ENCODE results near the gene SLC1A5.
A peak's percentile ranks its signal among the peaks of the same experiment; 100 is the strongest.

The SLC1A5 gene

GRCh38 chr19:46748325-46749109 lies 39.9 kb downstream of the SLC1A5 start:
- DNase-seq (ENCODE audit: low spot score in 2 of 2) (peak; percentile 72 to 80), ATAC-seq (ENCODE audit: low read depth) (no peak)
- H3K36me3 Mint-ChIP-seq = peaks cover 4% of the 10 kb centered on the region
- peak overlapping the region; percentile 96 for H3K27ac Mint-ChIP-seq
- no peaks in the 10 kb centered on the region for H3K9me3 Mint-ChIP-seq
- peaks cover 34% of the 10 kb centered on the region for H3K4me1 Mint-ChIP-seq
- H3K4me3 Mint-ChIP-seq = peak overlapping the region; percentile 2
- H3K27me3 Mint-ChIP-seq = no peaks in the 10 kb centered on the region

- peak; percentile 60 for ATAC-seq (ENCODE audit: low read depth)
- peaks cover 46% of the 10 kb centered on the region for H3K4me1 Mint-ChIP-seq
Measured at GRCh38 chr19:46746281-46747057, 41.9 kb downstream of the SLC1A5 start, which contains the start of gene STRN4. Gene STRN4 (minus strand): TSS chr19:46746450. CDS start chr19:46746430, 20 bp downstream.

DNA sequence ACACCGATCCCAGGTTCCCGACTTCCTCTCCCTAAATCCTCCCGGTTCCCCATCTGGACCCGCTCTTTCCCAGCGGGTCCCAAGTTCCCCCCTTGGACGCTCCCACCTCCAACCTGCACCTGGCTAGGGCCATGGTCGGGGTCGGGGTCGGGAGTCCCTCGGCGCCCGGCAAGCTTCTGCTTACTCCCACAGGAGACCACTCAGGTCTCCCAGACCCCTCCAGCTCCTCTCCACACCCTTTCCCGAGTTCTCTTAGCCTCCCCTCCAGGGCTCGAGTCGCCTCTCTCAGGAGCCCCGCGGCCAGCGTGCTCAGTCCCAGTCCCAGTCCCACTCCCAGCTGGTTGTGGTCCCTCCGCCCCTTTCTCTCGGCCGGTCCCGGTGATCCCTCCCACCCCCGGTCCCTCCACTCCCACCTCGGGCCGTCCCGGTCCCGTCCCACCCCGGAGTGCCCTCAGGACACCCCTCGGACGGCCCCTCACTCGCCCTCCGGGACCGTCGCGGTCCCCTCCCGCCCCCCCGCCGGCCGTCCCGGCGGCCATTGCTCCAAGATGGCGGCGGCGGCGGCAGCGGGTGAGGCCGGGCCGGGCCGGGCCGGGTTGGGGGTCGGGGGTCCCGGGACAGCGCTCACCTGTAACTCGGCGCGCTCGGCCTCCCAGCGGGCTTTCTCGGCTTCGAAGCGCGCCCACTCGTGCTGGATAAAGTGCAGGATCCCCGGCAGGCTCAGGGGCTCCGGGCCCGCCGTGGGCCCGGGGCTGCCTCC lies 42.7 kb downstream of the SLC1A5 start, which contains the start of gene FKRP:
Gene FKRP (plus strand): TSS at position 537 of the 760 bp plus-strand sequence. CDS start 9,394 bp downstream, outside the sequence.
- peak within 1 kb of the TSS; percentile 96 for H3K27ac Mint-ChIP-seq
- no peak for DNase-seq (ENCODE audit: low spot score in 2 of 2)
- H3K4me3 Mint-ChIP-seq = peak within 1 kb of the TSS; percentile 95
- H3K9me3 Mint-ChIP-seq = no peaks in the 10 kb centered on the region
- peaks cover 49% of the 10 kb centered on the region for H3K4me1 Mint-ChIP-seq
- ATAC-seq (ENCODE audit: low read depth) = peak; percentile 46
- no peaks in the 10 kb centered on the region for H3K27me3 Mint-ChIP-seq
- H3K36me3 Mint-ChIP-seq = peaks cover 3% of the 10 kb centered on the region

More at GRCh38 chr19:46746281-46747057, 41.9 kb downstream of the SLC1A5 start, which contains the start of gene STRN4:
- Mint-ChIP-seq H3K9me3 (no peaks in the 10 kb centered on the region), H3K4me3 (peak within 1 kb of the TSS; percentile 95), H3K36me3 (peaks cover 3% of the 10 kb centered on the region), H3K27ac (peak within 1 kb of the TSS; percentile 96), H3K27me3 (no peaks in the 10 kb centered on the region)
- DNase-seq (ENCODE audit: low spot score in 2 of 2) = peak in 1 of 2 donors; percentile 41

GRCh38 chr19:46745030-46745429 lies 43.4 kb downstream of the SLC1A5 start:
- Mint-ChIP-seq H3K4me3 (peak overlapping the region; percentile 95), H3K27ac (peak overlapping the region; percentile 87), H3K27me3 (no peaks in the 10 kb centered on the region), H3K9me3 (no peaks in the 10 kb centered on the region), H3K36me3 (peaks cover 3% of the 10 kb centered on the region), H3K4me1 (peaks cover 47% of the 10 kb centered on the region)
- ATAC-seq (ENCODE audit: low read depth) (no peak), DNase-seq (ENCODE audit: low spot score in 2 of 2) (no peak)

GRCh38 chr19:46744005-46744691 lies 44.2 kb downstream of the SLC1A5 start:
- H3K4me3 Mint-ChIP-seq = peak overlapping the region; percentile 95
- H3K27ac Mint-ChIP-seq = peak overlapping the region; percentile 35
- H3K36me3 Mint-ChIP-seq = peaks cover 6% of the 10 kb centered on the region
- H3K9me3 Mint-ChIP-seq = no peaks in the 10 kb centered on the region
- H3K4me1 Mint-ChIP-seq = peaks cover 48% of the 10 kb centered on the region
- no peaks in the 10 kb centered on the region for H3K27me3 Mint-ChIP-seq
- DNase-seq (ENCODE audit: low spot score in 2 of 2) = no peak
- ATAC-seq (ENCODE audit: low read depth) = no peak

DNA sequence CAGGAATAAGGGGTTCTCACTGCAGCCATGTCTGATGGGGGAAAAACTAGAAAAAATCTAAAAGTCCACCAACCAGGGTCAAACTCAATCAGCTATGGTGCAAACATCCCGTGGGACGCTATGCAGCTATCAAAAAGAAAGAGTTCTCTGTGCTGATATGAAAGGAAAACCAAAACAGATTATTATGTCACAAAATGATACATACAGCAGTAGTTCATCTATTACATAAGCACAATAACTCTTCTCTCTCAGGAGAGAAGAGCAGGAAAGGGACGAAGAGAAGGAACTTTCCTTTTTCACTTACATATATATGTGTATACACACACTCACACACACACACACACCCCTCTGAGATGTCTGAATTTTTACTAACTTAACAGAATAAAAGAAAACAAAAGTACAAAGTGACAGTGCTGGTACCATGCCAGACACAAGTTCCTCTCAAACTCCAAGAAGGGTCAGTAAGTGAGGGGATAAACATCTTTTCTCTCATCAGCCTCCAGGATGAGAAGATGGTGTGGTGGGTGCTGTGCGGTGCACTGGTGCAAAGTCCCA lies 45.4 kb downstream of the SLC1A5 start:
- Mint-ChIP-seq H3K9me3 (no peaks in the 10 kb centered on the region), H3K36me3 (peaks cover 6% of the 10 kb centered on the region), H3K27ac (no peak overlapping the region), H3K4me1 (peaks cover 48% of the 10 kb centered on the region), H3K27me3 (no peaks in the 10 kb centered on the region), H3K4me3 (no peak overlapping the region)
- DNase-seq (ENCODE audit: low spot score in 2 of 2) = no peak
- no peak for ATAC-seq (ENCODE audit: low read depth)

DNA sequence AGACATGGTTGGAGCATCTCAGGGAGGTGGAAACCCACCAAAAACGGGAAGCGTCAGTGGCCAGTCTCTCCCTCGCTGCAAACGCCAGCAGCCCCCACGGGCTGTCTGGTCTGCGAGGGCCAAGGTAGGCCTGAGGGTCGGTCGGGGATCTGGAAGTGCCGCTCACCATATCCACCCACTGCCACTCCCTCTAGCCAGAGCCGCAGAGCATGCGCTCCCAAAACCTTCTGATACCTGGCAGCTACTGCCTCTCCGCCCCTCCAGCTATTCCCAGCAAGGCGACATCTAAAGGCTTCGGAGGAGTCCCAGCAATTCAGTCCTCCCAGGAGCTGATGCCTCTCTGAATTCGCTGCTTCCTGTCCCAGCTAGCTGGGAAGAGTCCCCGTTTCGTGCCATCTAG lies 46.9 kb downstream of the SLC1A5 start:
- Mint-ChIP-seq H3K9me3 (no peaks in the 10 kb centered on the region), H3K4me1 (peaks cover 46% of the 10 kb centered on the region), H3K27ac (peak overlapping the region; percentile 53), H3K36me3 (peaks cover 12% of the 10 kb centered on the region), H3K4me3 (no peak overlapping the region), H3K27me3 (no peaks in the 10 kb centered on the region)
- no peak for ATAC-seq (ENCODE audit: low read depth)
- no peak for DNase-seq (ENCODE audit: low spot score in 2 of 2)

- Mint-ChIP-seq H3K27ac (peak overlapping the region; percentile 32), H3K4me1 (peaks cover 34% of the 10 kb centered on the region), H3K36me3 (peaks cover 12% of the 10 kb centered on the region), H3K9me3 (no peaks in the 10 kb centered on the region), H3K4me3 (no peak overlapping the region), H3K27me3 (no peaks in the 10 kb centered on the region)
- DNase-seq (ENCODE audit: low spot score in 2 of 2) = no peak
- no peak for ATAC-seq (ENCODE audit: low read depth)
Measured at GRCh38 chr19:46739290-46739771, 49.1 kb downstream of the SLC1A5 start.

DNA sequence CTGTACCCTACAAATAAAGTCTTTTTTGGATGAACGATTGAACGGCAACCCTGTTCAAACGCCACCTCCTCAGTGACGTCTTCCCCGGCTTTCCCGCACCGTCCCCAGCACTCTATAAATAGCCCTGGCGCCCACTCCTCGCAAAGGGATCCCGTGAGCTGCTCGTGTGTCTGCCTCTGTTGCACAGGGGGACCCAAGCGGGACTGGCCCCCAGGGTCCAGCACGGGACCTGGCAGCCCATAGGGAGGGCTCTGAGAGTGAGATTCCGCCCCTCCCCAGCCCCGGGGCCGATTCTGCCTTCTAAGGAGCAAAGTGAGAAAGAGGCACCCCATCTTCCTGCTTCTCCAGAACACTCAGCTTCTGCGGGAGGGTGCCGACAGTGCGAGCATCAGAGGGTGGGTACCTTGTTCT lies 50.6 kb downstream of the SLC1A5 start:
- Mint-ChIP-seq H3K4me3 (no peak overlapping the region), H3K27ac (peak overlapping the region; percentile 70), H3K9me3 (no peaks in the 10 kb centered on the region), H3K27me3 (no peaks in the 10 kb centered on the region), H3K4me1 (peaks cover 24% of the 10 kb centered on the region), H3K36me3 (peaks cover 17% of the 10 kb centered on the region)
- DNase-seq (ENCODE audit: low spot score in 2 of 2) = no peak
- no peak for ATAC-seq (ENCODE audit: low read depth)

GRCh38 chr19:46737298-46737654 lies 51.1 kb downstream of the SLC1A5 start:
- Mint-ChIP-seq H3K27me3 (no peaks in the 10 kb centered on the region), H3K4me3 (no peak overlapping the region), H3K36me3 (peaks cover 15% of the 10 kb centered on the region), H3K27ac (peak overlapping the region; percentile 70), H3K9me3 (no peaks in the 10 kb centered on the region), H3K4me1 (peaks cover 21% of the 10 kb centered on the region)
- DNase-seq (ENCODE audit: low spot score in 2 of 2) (no peak), ATAC-seq (ENCODE audit: low read depth) (no peak)

GRCh38 chr19:46736531-46737297 lies 51.7 kb downstream of the SLC1A5 start:
- Mint-ChIP-seq H3K4me3 (no peak overlapping the region), H3K27me3 (no peaks in the 10 kb centered on the region), H3K36me3 (peaks cover 20% of the 10 kb centered on the region), H3K27ac (no peak overlapping the region), H3K9me3 (no peaks in the 10 kb centered on the region), H3K4me1 (peaks cover 21% of the 10 kb centered on the region)
- DNase-seq (ENCODE audit: low spot score in 2 of 2) = no peak
- ATAC-seq (ENCODE audit: low read depth) = no peak

- no peak overlapping the region for H3K4me3 Mint-ChIP-seq
- no peaks in the 10 kb centered on the region for H3K27me3 Mint-ChIP-seq
- ATAC-seq (ENCODE audit: low read depth) (no peak), DNase-seq (ENCODE audit: low spot score in 2 of 2) (no peak)
- H3K4me1 Mint-ChIP-seq = peaks cover 20% of the 10 kb centered on the region
- H3K27ac Mint-ChIP-seq = no peak overlapping the region
- H3K9me3 Mint-ChIP-seq = no peaks in the 10 kb centered on the region
- peaks cover 26% of the 10 kb centered on the region for H3K36me3 Mint-ChIP-seq
Measured at GRCh38 chr19:46733690-46734292, 54.6 kb downstream of the SLC1A5 start.

Data from memory B cell (primary cell).